SK-N-SH (cell line): ENCODE measurements around the gene DLG2.

Experiments used
- MXI1 ChIP-seq: IDR thresholded peaks from 2 replicates; pipeline ENCODE4 v1.6.1; 2012; ENCODE audit warnings: mild to moderate bottlenecking, low read depth, low read length, improper control_type of control experiment
- POLR2AphosphoS5 ChIP-seq: IDR thresholded peaks from 2 replicates; pipeline ENCODE4 v1.6.1; 2012; ENCODE audit warnings: low read depth, low read length
- RAD21 ChIP-seq: IDR thresholded peaks from 2 replicates; pipeline ENCODE4 v1.6.1; 2012; ENCODE audit warnings: mild to moderate bottlenecking, low read length
- RFX5 ChIP-seq: IDR thresholded peaks from 2 replicates; pipeline ENCODE4 v1.6.1; 2012; ENCODE audit warnings: mild to moderate bottlenecking, improper control_type of control experiment, low read length
- TEAD4 ChIP-seq: IDR thresholded peaks from 2 replicates; pipeline ENCODE4 v1.4.0; 2012; ENCODE audit warnings: mild to moderate bottlenecking, borderline replicate concordance; ENCODE audit not compliant: insufficient read depth
- TF ChIP-seq, protein P1 (sequence below): IDR thresholded peaks from 2 replicates; pipeline ENCODE4 v1.6.1; 2012; ENCODE audit warnings: mild to moderate bottlenecking, low read depth, low read length, moderate library complexity
- TF ChIP-seq, protein P2 (sequence below): fragments of 200-600 bp; sonication (generic); IDR thresholded peaks from 2 replicates; pipeline ENCODE4 v1.6.1; 2017; ENCODE audit warnings: antibody characterized with exemption, mild to moderate bottlenecking, moderate library complexity

- TF ChIP-seq, protein P1, sequence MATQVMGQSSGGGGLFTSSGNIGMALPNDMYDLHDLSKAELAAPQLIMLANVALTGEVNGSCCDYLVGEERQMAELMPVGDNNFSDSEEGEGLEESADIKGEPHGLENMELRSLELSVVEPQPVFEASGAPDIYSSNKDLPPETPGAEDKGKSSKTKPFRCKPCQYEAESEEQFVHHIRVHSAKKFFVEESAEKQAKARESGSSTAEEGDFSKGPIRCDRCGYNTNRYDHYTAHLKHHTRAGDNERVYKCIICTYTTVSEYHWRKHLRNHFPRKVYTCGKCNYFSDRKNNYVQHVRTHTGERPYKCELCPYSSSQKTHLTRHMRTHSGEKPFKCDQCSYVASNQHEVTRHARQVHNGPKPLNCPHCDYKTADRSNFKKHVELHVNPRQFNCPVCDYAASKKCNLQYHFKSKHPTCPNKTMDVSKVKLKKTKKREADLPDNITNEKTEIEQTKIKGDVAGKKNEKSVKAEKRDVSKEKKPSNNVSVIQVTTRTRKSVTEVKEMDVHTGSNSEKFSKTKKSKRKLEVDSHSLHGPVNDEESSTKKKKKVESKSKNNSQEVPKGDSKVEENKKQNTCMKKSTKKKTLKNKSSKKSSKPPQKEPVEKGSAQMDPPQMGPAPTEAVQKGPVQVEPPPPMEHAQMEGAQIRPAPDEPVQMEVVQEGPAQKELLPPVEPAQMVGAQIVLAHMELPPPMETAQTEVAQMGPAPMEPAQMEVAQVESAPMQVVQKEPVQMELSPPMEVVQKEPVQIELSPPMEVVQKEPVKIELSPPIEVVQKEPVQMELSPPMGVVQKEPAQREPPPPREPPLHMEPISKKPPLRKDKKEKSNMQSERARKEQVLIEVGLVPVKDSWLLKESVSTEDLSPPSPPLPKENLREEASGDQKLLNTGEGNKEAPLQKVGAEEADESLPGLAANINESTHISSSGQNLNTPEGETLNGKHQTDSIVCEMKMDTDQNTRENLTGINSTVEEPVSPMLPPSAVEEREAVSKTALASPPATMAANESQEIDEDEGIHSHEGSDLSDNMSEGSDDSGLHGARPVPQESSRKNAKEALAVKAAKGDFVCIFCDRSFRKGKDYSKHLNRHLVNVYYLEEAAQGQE: no peak
- TF ChIP-seq MXI1: no peak
- TF ChIP-seq, protein P2, sequence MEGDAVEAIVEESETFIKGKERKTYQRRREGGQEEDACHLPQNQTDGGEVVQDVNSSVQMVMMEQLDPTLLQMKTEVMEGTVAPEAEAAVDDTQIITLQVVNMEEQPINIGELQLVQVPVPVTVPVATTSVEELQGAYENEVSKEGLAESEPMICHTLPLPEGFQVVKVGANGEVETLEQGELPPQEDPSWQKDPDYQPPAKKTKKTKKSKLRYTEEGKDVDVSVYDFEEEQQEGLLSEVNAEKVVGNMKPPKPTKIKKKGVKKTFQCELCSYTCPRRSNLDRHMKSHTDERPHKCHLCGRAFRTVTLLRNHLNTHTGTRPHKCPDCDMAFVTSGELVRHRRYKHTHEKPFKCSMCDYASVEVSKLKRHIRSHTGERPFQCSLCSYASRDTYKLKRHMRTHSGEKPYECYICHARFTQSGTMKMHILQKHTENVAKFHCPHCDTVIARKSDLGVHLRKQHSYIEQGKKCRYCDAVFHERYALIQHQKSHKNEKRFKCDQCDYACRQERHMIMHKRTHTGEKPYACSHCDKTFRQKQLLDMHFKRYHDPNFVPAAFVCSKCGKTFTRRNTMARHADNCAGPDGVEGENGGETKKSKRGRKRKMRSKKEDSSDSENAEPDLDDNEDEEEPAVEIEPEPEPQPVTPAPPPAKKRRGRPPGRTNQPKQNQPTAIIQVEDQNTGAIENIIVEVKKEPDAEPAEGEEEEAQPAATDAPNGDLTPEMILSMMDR: no peak
- no peak for TF ChIP-seq TEAD4
- TF ChIP-seq POLR2AphosphoS5: no peak
- no peak for TF ChIP-seq RAD21
- TF ChIP-seq RFX5: no peak
Observed at GRCh38 chr11:83826078-83826477, 1801.1 kb downstream of the DLG2 start.
